K562 (cell line): Measurements from ENCODE around the gene GATC. TPM values are rescaled to one million over a fixed set of nuclear protein-coding genes. Genes with fewer than 3 reads are reported as not detected.

Experiments used
- ESRRB ChIP-seq: fragments of 250-450 bp; sonication (Bioruptor Pico); IDR thresholded peaks from 2 replicates; pipeline ENCODE4 v1.5.0; 2020; ENCODE audit warnings: mild to moderate bottlenecking, moderate library complexity, borderline replicate concordance
- GABPB2 ChIP-seq: fragments of 250-450 bp; sonication (Bioruptor Pico); conservative IDR thresholded peaks from 2 replicates; pipeline ENCODE4 v1.5.1; 2021; ENCODE audit warnings: mild to moderate bottlenecking
- JUND ChIP-seq, 2 experiments: IDR thresholded peaks; 2 replicates in 1 of 2; 3 replicates in 1 of 2; pipeline ENCODE4 v1.6.1; 2011; ENCODE audit warnings: borderline replicate concordance in 2 of 2, low read depth in 2 of 2, low read length in 2 of 2, improper control_type of control experiment in 1 of 2, missing biosample characterization in 1 of 2, missing genetic modification characterization in 1 of 2, missing genetic modification reagents in 1 of 2
- MAFF ChIP-seq: IDR thresholded peaks from 2 replicates; pipeline ENCODE4 v1.6.1; 2012; ENCODE audit warnings: low read length, improper control_type of control experiment
- MTF1 ChIP-seq: fragments of 250-450 bp; sonication (Bioruptor Pico); IDR thresholded peaks from 2 replicates; pipeline ENCODE4 v1.9.0; 2021; ENCODE audit warnings: moderate library complexity, mild to moderate bottlenecking, inconsistent platforms, borderline replicate concordance
- POLR2G ChIP-seq: fragments of 200-400 bp; formaldehyde crosslinking; IDR thresholded peaks from 2 replicates; pipeline ENCODE4 v1.6.1; 2017; ENCODE audit warnings: low read depth, mild to moderate bottlenecking, antibody characterized with exemption, low read length, moderate library complexity
- PPARD ChIP-seq: fragments of 250-450 bp; sonication (Bioruptor Pico); IDR thresholded peaks from 2 replicates; pipeline ENCODE4 v1.8.0; 2022; ENCODE audit warnings: inconsistent platforms, mild to moderate bottlenecking, moderate library complexity
- PRMT5 ChIP-seq: sonication (generic); formaldehyde crosslinking; IDR thresholded peaks from 2 replicates; pipeline ENCODE4 v1.5.0; 2020; ENCODE audit warnings: missing genetic modification reagents
- SMARCB1 ChIP-seq: IDR thresholded peaks from 2 replicates; pipeline ENCODE4 v1.6.1; 2011; ENCODE audit warnings: improper control_type of control experiment, low read depth; ENCODE audit not compliant: insufficient read length
- SUPT5H ChIP-seq: fragments of 450-650 bp; IDR thresholded peaks from 2 replicates; pipeline ENCODE4 v1.6.1; 2016
- TFAM ChIP-seq: fragments of 250-450 bp; sonication (Bioruptor Pico); conservative IDR thresholded peaks from 2 replicates; pipeline ENCODE4 v1.5.0; 2021; ENCODE audit warnings: mild to moderate bottlenecking, moderate library complexity
- TSC22D4 ChIP-seq: fragments of 450-650 bp; IDR thresholded peaks from 2 replicates; pipeline ENCODE4 v1.6.1; 2016; ENCODE audit warnings: missing genetic modification characterization, missing biosample characterization, control low read depth
- ZNF143 ChIP-seq: sonication (generic); formaldehyde crosslinking; IDR thresholded peaks from 2 replicates; pipeline ENCODE4 v1.9.0; 2022; ENCODE audit warnings: mild to moderate bottlenecking, missing genetic modification reagents
- ZNF316 ChIP-seq: fragments of 450-650 bp; IDR thresholded peaks from 2 replicates; pipeline ENCODE4 v1.6.1; 2016
- ZNF668 ChIP-seq: fragments of 250-450 bp; sonication (Bioruptor Pico); IDR thresholded peaks from 2 replicates; pipeline ENCODE4 v1.8.0; 2022; ENCODE audit warnings: mild to moderate bottlenecking, inconsistent platforms
- polyA plus RNA-seq, 8 experiments: library from polyadenylated mRNA; depleted of rRNA in 4 of 8; stranded (reverse) in 5 of 8; unstranded in 3 of 8; fragments of >200 nt; fragmentation: Nextera tagmentation in 2 of 8; fragmentation: Illumina TruSeq in 1 of 8; extraction: Ambion mirVana in 2 of 8; extraction: Trizol in 1 of 8; gene quantifications; 2 replicates each; pipeline versions ENCODE4 v1.2.1 to v1.2.3, GENCODE V29; 2011 to 2014; ENCODE audit warnings: inconsistent platforms in 1 of 8, missing spikeins in 1 of 8
- total RNA-seq, 7 experiments: library from RNA; depleted of rRNA in 6 of 7; stranded (reverse); fragments of >200 nt in 6 of 7; fragmentation: Illumina TruSeq in 2 of 7; extraction: Trizol in 2 of 7; gene quantifications; 2 replicates each; pipeline versions ENCODE4 v1.2.1 to v1.2.3, GENCODE V29; 2011 to 2021; ENCODE audit warnings: low replicate concordance in 1 of 7
- TF ChIP-seq, protein P1 (sequence below): fragments of 450-650 bp; formaldehyde crosslinking; IDR thresholded peaks from 2 replicates; pipeline ENCODE4 v1.4.0; 2020; ENCODE audit warnings: mild to moderate bottlenecking, moderate library complexity
- TF ChIP-seq, protein P2 (sequence below): fragments of 450-650 bp; IDR thresholded peaks from 2 replicates; pipeline ENCODE4 v1.6.1; 2014; ENCODE audit warnings: low read depth, mild to moderate bottlenecking, moderate library complexity, borderline replicate concordance
- TF ChIP-seq, protein P3 (sequence below): fragments of 250-450 bp; sonication (Bioruptor Pico); IDR thresholded peaks from 2 replicates; pipeline ENCODE4 v1.9.0; 2021; ENCODE audit warnings: mild to moderate bottlenecking, inconsistent platforms
- TF ChIP-seq, protein P4 (sequence below): fragments of 200-800 bp; sonication (Bioruptor generic); IDR thresholded peaks from 2 replicates; pipeline ENCODE4 v1.6.1; 2017; ENCODE audit warnings: missing genetic modification characterization, missing compliant biosample characterization

The GATC gene
- total and polyA plus RNA-seq, 9 of the 15 experiments (the other 6 are each of a cell fraction or from before 2014, with no cell fraction given): 5.8 to 52.6 (median 28.2) TPM

DNA sequence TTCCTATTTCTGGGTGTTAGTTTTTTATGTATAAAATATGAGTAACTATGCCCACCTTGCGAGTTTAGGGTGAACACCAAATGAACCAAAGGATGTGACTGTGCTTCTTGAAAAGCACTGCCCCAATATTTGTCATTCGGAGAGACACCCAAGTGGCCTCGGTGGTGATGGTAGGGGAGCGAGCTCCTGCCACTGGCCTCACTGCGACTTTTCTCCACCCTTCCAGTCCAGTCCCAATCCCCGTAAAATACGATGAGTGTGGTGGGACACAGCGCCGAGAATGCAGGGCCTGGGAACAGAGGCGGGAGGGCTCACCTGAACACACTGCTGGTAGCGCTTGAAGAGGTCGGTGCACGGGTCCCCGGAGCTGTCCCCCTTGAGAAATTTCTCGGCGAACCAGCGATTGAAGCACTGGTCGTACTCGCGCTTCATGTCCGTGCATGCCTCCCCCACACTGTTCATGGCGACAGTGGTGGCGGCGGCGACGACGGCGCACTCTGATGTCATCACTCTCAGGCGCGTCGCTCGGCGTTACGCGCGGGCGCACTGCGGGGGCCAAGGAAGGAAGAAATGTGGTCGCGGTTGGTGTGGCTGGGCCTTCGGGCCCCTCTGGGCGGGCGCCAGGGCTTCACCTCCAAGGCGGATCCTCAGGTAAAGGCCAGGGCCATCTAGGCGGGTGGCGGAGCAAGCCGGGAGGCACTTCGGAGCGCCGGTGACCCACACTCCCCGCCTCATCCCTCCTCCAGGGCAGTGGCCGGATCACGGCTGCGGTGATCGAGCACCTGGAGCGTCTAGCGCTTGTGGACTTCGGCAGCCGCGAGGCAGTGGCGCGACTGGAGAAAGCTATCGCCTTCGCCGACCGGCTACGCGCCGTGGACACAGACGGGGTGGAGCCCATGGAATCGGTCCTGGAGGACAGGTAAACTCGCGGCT, at the start of gene GATC, which contains the start of gene TRIAP1 (continued):
- TF ChIP-seq, protein P1, sequence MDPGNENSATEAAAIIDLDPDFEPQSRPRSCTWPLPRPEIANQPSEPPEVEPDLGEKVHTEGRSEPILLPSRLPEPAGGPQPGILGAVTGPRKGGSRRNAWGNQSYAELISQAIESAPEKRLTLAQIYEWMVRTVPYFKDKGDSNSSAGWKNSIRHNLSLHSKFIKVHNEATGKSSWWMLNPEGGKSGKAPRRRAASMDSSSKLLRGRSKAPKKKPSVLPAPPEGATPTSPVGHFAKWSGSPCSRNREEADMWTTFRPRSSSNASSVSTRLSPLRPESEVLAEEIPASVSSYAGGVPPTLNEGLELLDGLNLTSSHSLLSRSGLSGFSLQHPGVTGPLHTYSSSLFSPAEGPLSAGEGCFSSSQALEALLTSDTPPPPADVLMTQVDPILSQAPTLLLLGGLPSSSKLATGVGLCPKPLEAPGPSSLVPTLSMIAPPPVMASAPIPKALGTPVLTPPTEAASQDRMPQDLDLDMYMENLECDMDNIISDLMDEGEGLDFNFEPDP: no peak
- TF ChIP-seq ESRRB: no peak
- TF ChIP-seq SMARCB1: no peak
- peak; percentile 96 for TF ChIP-seq SUPT5H
- peak; percentile 98 for TF ChIP-seq POLR2G
- TF ChIP-seq ZNF668 (CRISPR knock-in tag): no peak
- TF ChIP-seq TSC22D4: no peak
- no peak for TF ChIP-seq GABPB2 (CRISPR knock-in tag)
- TF ChIP-seq, protein P2, sequence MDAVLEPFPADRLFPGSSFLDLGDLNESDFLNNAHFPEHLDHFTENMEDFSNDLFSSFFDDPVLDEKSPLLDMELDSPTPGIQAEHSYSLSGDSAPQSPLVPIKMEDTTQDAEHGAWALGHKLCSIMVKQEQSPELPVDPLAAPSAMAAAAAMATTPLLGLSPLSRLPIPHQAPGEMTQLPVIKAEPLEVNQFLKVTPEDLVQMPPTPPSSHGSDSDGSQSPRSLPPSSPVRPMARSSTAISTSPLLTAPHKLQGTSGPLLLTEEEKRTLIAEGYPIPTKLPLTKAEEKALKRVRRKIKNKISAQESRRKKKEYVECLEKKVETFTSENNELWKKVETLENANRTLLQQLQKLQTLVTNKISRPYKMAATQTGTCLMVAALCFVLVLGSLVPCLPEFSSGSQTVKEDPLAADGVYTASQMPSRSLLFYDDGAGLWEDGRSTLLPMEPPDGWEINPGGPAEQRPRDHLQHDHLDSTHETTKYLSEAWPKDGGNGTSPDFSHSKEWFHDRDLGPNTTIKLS: peak; percentile 65; the same call in 1 of the 2 replicates
- TF ChIP-seq, protein P3, sequence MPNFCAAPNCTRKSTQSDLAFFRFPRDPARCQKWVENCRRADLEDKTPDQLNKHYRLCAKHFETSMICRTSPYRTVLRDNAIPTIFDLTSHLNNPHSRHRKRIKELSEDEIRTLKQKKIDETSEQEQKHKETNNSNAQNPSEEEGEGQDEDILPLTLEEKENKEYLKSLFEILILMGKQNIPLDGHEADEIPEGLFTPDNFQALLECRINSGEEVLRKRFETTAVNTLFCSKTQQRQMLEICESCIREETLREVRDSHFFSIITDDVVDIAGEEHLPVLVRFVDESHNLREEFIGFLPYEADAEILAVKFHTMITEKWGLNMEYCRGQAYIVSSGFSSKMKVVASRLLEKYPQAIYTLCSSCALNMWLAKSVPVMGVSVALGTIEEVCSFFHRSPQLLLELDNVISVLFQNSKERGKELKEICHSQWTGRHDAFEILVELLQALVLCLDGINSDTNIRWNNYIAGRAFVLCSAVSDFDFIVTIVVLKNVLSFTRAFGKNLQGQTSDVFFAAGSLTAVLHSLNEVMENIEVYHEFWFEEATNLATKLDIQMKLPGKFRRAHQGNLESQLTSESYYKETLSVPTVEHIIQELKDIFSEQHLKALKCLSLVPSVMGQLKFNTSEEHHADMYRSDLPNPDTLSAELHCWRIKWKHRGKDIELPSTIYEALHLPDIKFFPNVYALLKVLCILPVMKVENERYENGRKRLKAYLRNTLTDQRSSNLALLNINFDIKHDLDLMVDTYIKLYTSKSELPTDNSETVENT (CRISPR knock-in tag): peak; percentile 73; the same call in 1 of the 2 replicates
- no peak for TF ChIP-seq TFAM
- TF ChIP-seq, protein P4, sequence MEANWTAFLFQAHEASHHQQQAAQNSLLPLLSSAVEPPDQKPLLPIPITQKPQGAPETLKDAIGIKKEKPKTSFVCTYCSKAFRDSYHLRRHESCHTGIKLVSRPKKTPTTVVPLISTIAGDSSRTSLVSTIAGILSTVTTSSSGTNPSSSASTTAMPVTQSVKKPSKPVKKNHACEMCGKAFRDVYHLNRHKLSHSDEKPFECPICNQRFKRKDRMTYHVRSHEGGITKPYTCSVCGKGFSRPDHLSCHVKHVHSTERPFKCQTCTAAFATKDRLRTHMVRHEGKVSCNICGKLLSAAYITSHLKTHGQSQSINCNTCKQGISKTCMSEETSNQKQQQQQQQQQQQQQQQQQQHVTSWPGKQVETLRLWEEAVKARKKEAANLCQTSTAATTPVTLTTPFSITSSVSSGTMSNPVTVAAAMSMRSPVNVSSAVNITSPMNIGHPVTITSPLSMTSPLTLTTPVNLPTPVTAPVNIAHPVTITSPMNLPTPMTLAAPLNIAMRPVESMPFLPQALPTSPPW (CRISPR knock-in tag): peak; percentile 86
- TF ChIP-seq PPARD: no peak
- TF ChIP-seq MTF1 (CRISPR knock-in tag): no peak
- TF ChIP-seq PRMT5: no peak
- TF ChIP-seq MAFF: no peak
- TF ChIP-seq ZNF316: peak; percentile 7; the same call in 1 of the 2 replicates
- TF ChIP-seq ZNF143 (CRISPR knock-in tag): 0 out of 2 replicates have a peak, but pooled peaks have one; percentile 55
- TF ChIP-seq JUND (IDR thresholded peaks at IDR 0.05; ENCODE audit: borderline replicate concordance, low read depth, low read length): peak; percentile 72; the same call in 1 of the 2 replicates
- TF ChIP-seq JUND (tag; IDR thresholded peaks at IDR 0.05; ENCODE audit: borderline replicate concordance, low read depth, low read length): peak; percentile 64; the same call in 2 of the 3 replicates
